D341Med (cell line): ENCODE measurements around the gene COX19.
"Not testable (repeated sequence)": the region's sequence is repeated elsewhere in the genome, so short reads cannot be mapped to it uniquely, and the experiment has no call there.

ENCODE experiments used
- DNase-seq: peaks from one replicate; pipeline ENCODE4 v3.0.0; 2012; ENCODE audit warnings: low spot score

The COX19 gene

GRCh38 chr7:924042-924441 lies 51.3 kb downstream of the COX19 start:
- DNase-seq, result not testable (repeated sequence)

DNA sequence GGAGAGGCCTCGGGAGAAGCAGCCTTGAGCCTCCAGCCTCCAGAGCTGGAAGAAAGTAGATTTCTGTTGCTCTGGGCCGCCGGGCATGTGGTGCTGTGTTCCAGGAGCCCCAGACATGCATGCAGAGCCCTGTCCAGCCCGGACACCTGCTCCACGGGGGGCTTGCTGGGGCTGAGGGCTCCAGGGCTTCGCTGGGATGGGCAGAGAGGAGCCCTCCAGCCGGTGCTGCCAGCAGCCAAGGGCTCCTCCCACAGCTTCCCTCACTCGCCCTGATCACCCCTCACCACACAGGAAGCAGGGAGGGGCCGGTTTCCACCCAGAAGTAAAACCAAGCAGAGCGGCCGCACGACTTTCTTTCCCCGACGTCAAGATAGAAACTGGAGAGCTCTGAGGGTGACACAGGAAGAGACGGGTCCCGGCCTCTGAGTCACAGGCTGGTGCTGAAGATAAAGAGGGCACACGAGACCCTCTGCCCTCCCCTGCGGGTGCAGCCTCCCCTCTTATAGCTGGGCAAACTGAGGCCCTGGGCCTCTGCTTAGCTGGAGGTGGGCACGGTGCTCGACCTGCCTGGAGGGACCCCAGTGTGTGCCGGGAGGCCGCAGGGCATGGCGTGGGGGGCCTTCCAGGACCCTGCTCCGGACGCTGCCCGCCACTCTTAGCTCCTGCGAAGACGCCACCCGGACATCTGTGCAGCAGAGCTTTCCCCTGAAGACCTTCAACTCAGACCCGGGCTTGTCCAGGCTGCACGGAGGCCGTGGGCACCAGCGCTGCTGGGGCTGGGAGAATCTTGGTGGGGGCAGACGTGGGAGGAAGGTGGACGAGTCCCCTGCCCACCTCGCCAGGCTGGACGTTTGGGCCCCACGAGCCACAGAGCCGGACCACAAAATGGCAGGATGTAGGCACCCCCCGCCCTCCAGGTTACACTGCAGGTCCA lies 52.0 kb downstream of the COX19 start:
- DNase-seq, result no peak

GRCh38 chr7:922334-923107 lies 52.8 kb downstream of the COX19 start:
- no peak for DNase-seq

DNA sequence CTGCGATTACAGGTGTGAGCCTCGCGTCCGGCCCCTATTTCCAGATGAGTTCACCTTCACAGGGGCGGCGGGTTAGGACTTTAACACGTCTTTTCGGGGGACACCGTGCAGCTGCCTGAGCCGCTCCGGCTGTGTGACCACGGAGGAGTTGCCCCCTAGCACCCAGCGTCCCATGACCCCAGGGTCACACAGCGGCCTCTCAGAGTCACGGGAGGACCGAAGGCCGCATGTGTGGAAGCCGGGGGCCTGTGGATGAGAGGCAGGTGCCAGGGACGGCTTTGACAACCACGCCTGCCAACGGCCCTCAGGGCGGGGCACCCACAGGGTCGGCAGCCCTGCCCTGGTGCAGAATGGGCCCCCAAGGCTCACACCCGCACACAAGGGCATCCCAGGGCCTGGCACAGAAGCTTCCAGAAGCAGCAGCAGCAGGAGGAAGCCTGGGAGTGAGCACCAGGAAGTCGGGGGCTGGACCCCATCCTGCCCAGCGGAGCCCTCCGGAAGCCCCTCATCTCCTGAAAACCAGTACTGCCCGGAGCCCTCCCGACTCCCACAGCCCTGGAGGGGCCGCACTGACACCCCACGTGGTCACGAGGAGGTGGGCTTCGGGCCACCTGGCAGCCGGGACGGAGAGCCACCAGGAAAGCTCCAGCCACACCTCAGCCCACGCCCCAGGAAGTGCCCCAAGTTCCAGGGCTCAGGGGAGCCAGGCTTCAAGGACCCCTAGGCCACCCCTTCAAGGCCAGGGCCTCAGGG lies 53.6 kb downstream of the COX19 start:
- no peak for DNase-seq

GRCh38 chr7:921071-921461 lies 54.3 kb downstream of the COX19 start:
- DNase-seq, result no peak

DNA sequence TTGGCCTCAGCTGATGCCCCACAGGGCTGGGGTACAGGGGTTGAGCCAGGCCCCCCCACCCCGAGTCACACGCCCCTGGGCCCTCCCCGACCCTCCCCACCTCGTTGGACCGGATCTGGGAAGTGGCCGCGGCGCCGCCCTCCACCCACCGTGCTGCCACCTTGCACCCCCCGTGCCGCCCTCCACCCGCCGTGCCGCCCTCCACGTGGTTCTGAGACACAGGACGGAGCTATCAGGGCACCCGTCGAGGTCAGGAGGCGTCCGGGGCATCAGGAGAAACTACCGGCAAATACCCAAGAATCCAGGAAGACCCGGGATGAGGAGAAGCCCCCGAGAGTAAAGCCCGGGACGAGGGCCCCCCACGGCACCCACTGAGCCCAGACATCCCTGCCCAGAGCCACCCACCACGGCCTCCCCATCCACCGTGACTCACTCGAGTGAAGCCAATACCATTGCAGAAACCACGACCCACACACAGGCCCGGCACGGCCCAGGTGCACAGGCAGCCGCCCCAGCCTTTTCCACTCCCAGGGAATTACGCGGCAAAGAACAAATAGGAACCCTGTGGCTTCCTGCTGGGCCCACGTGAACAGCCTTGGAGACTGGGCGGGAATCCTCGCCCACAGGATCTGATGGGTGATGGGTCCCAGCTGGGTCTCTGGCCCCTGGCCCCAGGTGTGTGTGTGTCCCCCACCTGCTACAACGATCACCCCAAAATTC lies 54.8 kb downstream of the COX19 start:
- DNase-seq, result no peak

DNA sequence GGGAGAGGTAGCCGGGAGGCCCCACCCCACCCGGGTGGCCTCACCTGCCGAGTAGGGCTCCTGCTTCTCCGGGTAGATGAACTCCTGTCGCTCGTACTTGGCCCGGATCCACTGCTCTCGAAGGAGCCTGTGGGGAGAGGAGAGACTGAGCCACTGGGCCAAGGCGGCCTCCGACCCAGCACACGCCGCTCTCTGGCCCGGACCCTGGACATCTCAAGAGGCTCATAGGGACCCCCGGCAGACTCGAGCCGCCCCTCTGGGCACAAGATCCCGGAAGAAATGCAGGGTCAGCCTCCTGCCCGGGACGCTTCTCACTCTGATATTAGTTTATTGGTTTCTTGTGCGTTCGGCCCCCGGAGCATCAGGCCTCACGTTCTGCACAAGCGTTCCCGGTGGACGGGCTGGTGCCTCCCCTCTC lies 55.4 kb downstream of the COX19 start:
- DNase-seq, result no peak

DNA sequence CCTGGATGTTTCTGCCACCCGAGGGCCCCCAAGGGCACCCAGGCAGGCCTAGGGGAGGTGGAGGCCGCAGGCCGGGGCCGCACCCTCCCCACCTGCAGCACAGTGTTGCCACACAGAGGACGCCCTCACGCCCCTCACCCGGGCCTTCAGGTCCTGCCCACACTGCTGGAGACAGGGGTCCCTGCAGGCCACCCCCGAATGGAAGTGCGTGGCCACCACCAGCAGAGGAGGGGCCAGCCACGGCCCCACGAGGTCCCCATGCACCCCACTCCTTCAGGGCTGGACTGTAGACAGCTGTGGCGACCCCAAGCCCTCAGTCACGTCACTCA lies 56.3 kb downstream of the COX19 start:
- no peak for DNase-seq

DNA sequence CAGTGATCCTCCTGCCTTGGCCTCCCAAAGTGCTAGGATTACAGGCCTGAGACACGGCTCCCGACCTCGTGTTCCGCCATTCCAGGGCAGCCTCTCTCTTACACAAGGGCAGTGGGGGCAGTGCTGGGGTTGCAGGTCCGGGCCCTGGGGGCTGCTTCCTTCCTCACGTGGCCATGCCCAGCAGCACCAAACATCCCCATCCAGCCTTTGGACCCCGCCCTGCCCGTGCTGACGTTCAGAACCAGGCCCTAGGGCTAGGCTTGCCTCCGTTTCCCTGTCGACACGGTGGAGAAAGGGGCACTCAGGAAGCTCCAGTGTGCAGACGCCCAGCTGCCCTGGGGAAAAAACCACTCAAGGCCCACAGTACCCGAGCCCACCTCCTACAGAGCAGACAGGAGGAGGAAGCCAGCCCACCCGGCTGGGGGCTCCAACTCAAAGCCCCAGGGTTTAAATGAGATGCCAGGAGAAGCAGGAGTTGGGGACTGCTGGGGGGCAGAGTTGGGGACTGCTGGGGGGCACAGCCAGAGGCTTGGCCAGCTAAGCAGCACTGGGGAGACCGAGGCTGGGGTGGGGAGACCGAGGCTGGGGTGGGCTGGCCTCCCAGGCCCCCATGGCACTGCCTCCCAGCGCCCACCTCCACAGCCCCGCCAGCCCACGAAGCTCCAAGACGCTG lies 56.8 kb downstream of the COX19 start:
- no peak for DNase-seq

DNA sequence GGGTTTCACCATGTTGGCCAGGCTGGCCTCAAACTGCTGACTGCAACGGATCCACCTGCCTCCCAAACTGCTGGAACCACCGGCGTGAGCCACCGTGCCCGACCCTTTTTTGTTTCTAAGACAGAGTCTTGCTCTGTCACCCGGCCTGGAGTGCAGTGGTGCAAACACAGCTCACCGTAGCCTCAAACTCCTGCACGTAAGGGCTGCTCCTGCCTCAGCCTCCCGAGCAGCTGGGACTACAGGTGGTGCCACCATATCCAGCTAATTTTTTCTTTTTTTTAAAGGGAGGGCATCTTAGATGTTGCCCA lies 57.3 kb downstream of the COX19 start:
- DNase-seq, result no peak

DNA sequence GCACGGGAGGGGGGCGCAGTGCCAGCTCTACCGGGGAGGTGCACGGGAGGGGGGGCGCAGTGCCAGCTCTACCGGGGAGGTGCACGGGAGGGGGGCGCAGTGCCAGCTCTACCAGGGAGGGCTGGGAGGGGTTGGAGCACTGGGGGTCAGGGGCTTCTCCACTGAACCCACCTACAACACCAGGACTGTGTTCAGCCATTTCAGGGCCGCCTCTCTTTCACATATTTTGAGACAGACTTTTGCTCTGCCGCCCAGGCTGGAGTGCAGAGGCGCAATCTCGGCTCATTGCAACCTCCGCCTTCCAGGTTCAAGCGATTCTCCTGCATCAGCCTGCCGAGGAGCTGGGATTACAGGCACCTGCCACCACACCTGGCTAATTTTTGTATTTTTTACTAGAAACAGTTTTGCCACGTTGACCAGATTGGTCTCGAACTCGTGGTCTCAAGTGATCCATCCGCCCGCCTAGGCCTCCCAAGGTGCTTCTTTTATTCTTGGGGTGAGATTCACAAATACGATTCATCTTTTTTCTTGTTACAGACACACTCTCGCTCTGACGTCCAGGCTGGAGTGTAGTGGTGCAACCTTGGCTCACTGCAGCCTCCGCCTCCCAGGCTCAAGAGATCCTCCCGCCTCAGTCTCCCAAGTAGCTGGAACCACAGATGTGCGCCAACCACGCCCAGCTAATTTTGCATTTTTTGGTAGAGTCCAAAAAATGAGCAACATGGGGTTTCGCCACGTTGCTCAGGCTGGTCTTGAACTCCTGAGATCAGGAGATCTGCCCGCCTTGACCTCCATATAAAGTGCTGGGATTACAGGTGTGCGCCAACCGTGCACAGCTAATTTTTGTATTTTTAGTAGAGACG lies 57.9 kb downstream of the COX19 start:
- no peak for DNase-seq

DNA sequence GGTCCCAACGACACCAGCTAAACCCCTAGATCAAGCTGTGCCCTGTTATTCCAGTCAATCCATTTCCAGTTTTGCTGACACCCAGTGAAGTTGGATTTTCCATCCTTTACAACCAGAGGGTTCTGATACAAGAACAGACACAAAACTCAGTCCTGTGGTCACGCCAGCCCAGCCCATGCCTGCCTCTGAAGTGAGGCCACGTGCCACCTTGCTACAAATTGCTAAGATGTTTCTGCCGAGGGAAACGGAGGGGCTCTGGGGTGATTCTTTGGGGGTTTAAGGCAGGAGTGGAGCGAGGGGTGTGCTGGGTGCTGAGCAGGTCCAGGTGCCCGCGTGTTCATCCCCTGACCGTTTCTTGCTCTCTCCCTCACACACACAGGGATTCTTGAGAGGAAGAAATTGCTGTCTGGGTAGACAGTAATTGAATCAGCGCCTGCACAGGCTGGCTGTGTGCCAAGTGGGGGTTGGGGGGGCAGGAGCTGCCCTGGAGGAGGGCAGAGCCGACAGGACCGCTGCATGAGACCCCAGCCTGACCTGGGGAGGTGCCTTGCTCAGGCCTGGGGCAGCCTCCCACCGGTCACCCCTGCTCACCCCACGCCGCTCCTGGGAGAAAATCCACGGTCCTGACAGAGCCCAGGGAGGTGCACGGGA lies 58.9 kb downstream of the COX19 start:
- DNase-seq, result no peak
